HCT116 (cell line): ENCODE measurements around the gene ADARB2.

Experiments
- CTCF ChIP-seq, 3 experiments: fragments of 200-600 bp in 1 of 3; sonication (generic) in 1 of 3; IDR thresholded peaks in 2 of 3; conservative IDR thresholded peaks in 1 of 3; 2 replicates each; pipeline ENCODE4 v1.5.1; 2012 to 2017; ENCODE audit warnings: low read depth in 2 of 3, low read length in 2 of 3, antibody characterized with exemption in 1 of 3, borderline replicate concordance in 1 of 3, control low read depth in 1 of 3, mild to moderate bottlenecking in 1 of 3, mixed read lengths in 1 of 3, mixed run types in 1 of 3, moderate library complexity in 1 of 3; ENCODE audit not compliant: insufficient read depth in 1 of 3
- POLR2A ChIP-seq: IDR thresholded peaks from 2 replicates; pipeline ENCODE4 v1.7.0; 2011; ENCODE audit warnings: borderline replicate concordance; ENCODE audit not compliant: insufficient read depth, insufficient read length; ENCODE audit errors: extremely low read depth
- REST ChIP-seq: IDR thresholded peaks from 2 replicates; pipeline ENCODE4 v1.6.1; 2012; ENCODE audit warnings: low read depth

GRCh38 chr10:1417574-1417973 lies 319.8 kb downstream of the ADARB2 start:
- TF ChIP-seq CTCF (IDR thresholded peaks at IDR 0.05 in 2 of 3, conservative IDR thresholded peaks at IDR 0.05 in 1 of 3; ENCODE audit: borderline replicate concordance in 1 of 3, insufficient read depth in 1 of 3, low read depth in 2 of 3, low read length in 2 of 3) = no peak
- TF ChIP-seq POLR2A = no peak
- TF ChIP-seq REST = no peak
